PC-3 (cell line): ENCODE data around the gene TMEM60. TPM values are rescaled to one million over a fixed set of nuclear protein-coding genes. Genes with fewer than 3 reads are reported as not detected.

Source experiments
- total RNA-seq: library from RNA; depleted of rRNA; stranded (reverse); fragments of >200 nt; gene quantifications from 2 replicates; pipeline ENCODE4 v1.2.3, GENCODE V29; 2014; rRNA removed

The TMEM60 gene
- total RNA-seq, 1 experiment from 2014 or later: 8.1 TPM

Other genes starting within 250 kb of the TMEM60 start
- gene RSBN1L, start 102.0 kb downstream of the TMEM60 start, total RNA-seq: 6.9 and 11.2 TPM in 2 replicates
- 13.9 and 20.4 TPM in 2 replicates for gene PHTF2, start 339 bp upstream of the TMEM60 start, total RNA-seq